GM12892 (cell line): ENCODE data around the gene SREBF1.

ENCODE experiments used
- DNase-seq: peaks from one replicate; pipeline ENCODE4 v3.0.0; 2011; ENCODE audit not compliant: insufficient read length
- FAIRE-seq: peaks from 2 replicates; lab custom pipeline; 2011; peaks lifted over from hg19 to GRCh38; lab: Jason Lieb, UNC
- POLR2A ChIP-seq: IDR thresholded peaks from 2 replicates; pipeline ENCODE4 v1.6.1; 2011; ENCODE audit warnings: low read depth, low read length, control low read depth
- POLR2AphosphoS5 ChIP-seq: IDR thresholded peaks from 2 replicates; pipeline ENCODE4 v1.6.1; 2011; ENCODE audit warnings: low read depth, low read length, control low read depth
- TAF1 ChIP-seq: IDR thresholded peaks from 2 replicates; pipeline ENCODE4 v1.6.1; 2011; ENCODE audit warnings: low read depth, mild to moderate bottlenecking, control low read depth, low read length, borderline replicate concordance

SREBF1 gene

GRCh38 chr17:17783116-17783824, 53.5 kb downstream of the SREBF1 start:
- no peak for DNase-seq
- peak; percentile 79 for FAIRE-seq
- TF ChIP-seq POLR2A (no peak), TAF1 (no peak), POLR2AphosphoS5 (no peak)

GRCh38 chr17:17782523-17783115, 54.2 kb downstream of the SREBF1 start:
- TF ChIP-seq POLR2A, result no peak
- no peak for TF ChIP-seq POLR2AphosphoS5
- FAIRE-seq (peak; percentile 46), DNase-seq (no peak)

GRCh38 chr17:17781591-17782496, 54.9 kb downstream of the SREBF1 start:
- DNase-seq (no peak), FAIRE-seq (peak; percentile 14)

GRCh38 chr17:17780922-17781590, 55.7 kb downstream of the SREBF1 start:
- DNase-seq (no peak), FAIRE-seq (no peak)
- TF ChIP-seq POLR2AphosphoS5, result no peak
- no peak for TF ChIP-seq POLR2A
- no peak for TF ChIP-seq TAF1

More at GRCh38 chr17:17781591-17782496, 54.9 kb downstream of the SREBF1 start:
- TF ChIP-seq POLR2A (no peak), TAF1 (no peak), POLR2AphosphoS5 (no peak)

GRCh38 chr17:17779015-17779611, 57.7 kb downstream of the SREBF1 start:
- TF ChIP-seq TAF1 (no peak), POLR2AphosphoS5 (no peak)

GRCh38 chr17:17778308-17779014, 58.3 kb downstream of the SREBF1 start:
- DNase-seq (no peak), FAIRE-seq (no peak)
- TF ChIP-seq TAF1, result no peak
- TF ChIP-seq POLR2A, result no peak
- no peak for TF ChIP-seq POLR2AphosphoS5

More at GRCh38 chr17:17779015-17779611, 57.7 kb downstream of the SREBF1 start:
- FAIRE-seq (no peak), DNase-seq (no peak)

GRCh38 chr17:17776889-17777288, 59.9 kb downstream of the SREBF1 start:
- TF ChIP-seq POLR2A (no peak), POLR2AphosphoS5 (no peak), TAF1 (no peak)
- FAIRE-seq, result no peak
- no peak for DNase-seq

GRCh38 chr17:17774009-17774881, 62.5 kb downstream of the SREBF1 start:
- no peak for FAIRE-seq
- no peak for DNase-seq
- no peak for TF ChIP-seq POLR2A
- no peak for TF ChIP-seq POLR2AphosphoS5
- TF ChIP-seq TAF1, result no peak

- TF ChIP-seq POLR2AphosphoS5 (no peak), POLR2A (no peak), TAF1 (no peak)
- no peak for FAIRE-seq
- DNase-seq, result no peak
These were observed 64.6 kb downstream of the SREBF1 start for GRCh38 chr17:17772231-17772630.
